GM12891 (cell line): ENCODE data around the gene IFRD2.

Source experiments
- POLR2A ChIP-seq: IDR thresholded peaks from 2 replicates; pipeline ENCODE4 v1.6.1; 2011; ENCODE audit warnings: low read depth, low read length, control low read depth
- POLR2AphosphoS5 ChIP-seq: IDR thresholded peaks from 2 replicates; pipeline ENCODE4 v1.6.1; 2011; ENCODE audit warnings: low read depth, low read length, control low read depth
- SPI1 ChIP-seq: IDR thresholded peaks from 2 replicates; pipeline ENCODE4 v1.6.1; 2011; ENCODE audit warnings: low read depth, low read length, control low read depth
- TAF1 ChIP-seq: IDR thresholded peaks from 2 replicates; pipeline ENCODE4 v1.6.1; 2011; ENCODE audit warnings: low read depth, low read length, control low read depth

DNA sequence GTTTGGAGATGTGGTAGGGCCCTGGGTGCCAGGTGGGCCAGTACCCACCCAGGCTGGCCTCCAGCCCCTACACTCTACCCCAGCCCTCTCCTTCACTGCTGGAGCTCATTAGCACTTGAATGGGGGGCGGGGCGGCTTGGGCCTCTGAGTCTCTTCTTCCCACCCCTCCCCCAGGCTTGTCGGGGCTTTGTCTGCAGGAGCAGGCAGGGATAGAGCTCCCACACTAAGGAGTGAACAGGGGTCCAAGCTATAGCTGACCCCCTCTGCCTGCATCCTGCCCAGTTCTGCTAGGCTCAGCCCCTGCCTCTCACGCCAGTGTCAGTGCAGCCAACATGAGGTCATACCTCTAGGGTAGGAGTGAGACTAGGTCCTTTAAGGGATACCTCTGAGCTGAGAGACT is 51.1 kb downstream of the IFRD2 start:
- TF ChIP-seq POLR2A: no peak
- no peak for TF ChIP-seq POLR2AphosphoS5
- TF ChIP-seq TAF1: no peak
- no peak for TF ChIP-seq SPI1
